Measurements from ENCODE around the gene RAD51B.

RAD51B gene

GRCh38 chr14:68458840-68459469 is 639.4 kb downstream of the RAD51B start:
- no peak for DNase-seq

GRCh38 chr14:68459480-68460136 is 640.0 kb downstream of the RAD51B start:
- DNase-seq: no peak

- DNase-seq: no peak
These were observed 641.0 kb downstream of the RAD51B start for GRCh38 chr14:68460541-68460940.

GRCh38 chr14:68461086-68461485 is 641.5 kb downstream of the RAD51B start:
- no peak for DNase-seq

- no peak for DNase-seq
These were observed 643.1 kb downstream of the RAD51B start for GRCh38 chr14:68462683-68463082.

- no peak for DNase-seq
These were observed 643.7 kb downstream of the RAD51B start for GRCh38 chr14:68463299-68463698.

GRCh38 chr14:68463705-68464374 is 644.3 kb downstream of the RAD51B start:
- DNase-seq: no peak

- no peak for DNase-seq
These were observed 645.1 kb downstream of the RAD51B start for GRCh38 chr14:68464711-68465110.

- DNase-seq: no peak
These were observed 647.0 kb downstream of the RAD51B start for GRCh38 chr14:68466491-68466977.

GRCh38 chr14:68467425-68467824 is 647.8 kb downstream of the RAD51B start:
- DNase-seq: no peak

GRCh38 chr14:68468437-68469207 is 649.0 kb downstream of the RAD51B start:
- peak in 1 of 2 donors; percentile 19 for DNase-seq

GRCh38 chr14:68469208-68469713 is 649.7 kb downstream of the RAD51B start:
- no peak for DNase-seq

GRCh38 chr14:68470361-68470760 is 650.8 kb downstream of the RAD51B start:
- no peak for DNase-seq

GRCh38 chr14:68471029-68471963 is 651.7 kb downstream of the RAD51B start:
- DNase-seq: no peak

GRCh38 chr14:68471964-68472508 is 652.5 kb downstream of the RAD51B start:
- no peak for DNase-seq

- no peak for DNase-seq
These were observed 653.5 kb downstream of the RAD51B start for GRCh38 chr14:68473069-68473468.

- no peak for DNase-seq
These were observed 654.2 kb downstream of the RAD51B start for GRCh38 chr14:68473794-68474193.

- DNase-seq: no peak
These were observed 655.2 kb downstream of the RAD51B start for GRCh38 chr14:68474741-68475140.

GRCh38 chr14:68475802-68476201 is 656.2 kb downstream of the RAD51B start:
- DNase-seq: no peak

GRCh38 chr14:68476212-68477109 is 656.9 kb downstream of the RAD51B start:
- DNase-seq: peak in 1 of 2 donors; percentile 65

- no peak for DNase-seq
These were observed 657.5 kb downstream of the RAD51B start for GRCh38 chr14:68477110-68477455.
